HG03097 (cell line): ENCODE measurements around the gene NRCAM.

Source experiments
- ATAC-seq: cut with Tn5 transposase; IDR thresholded peaks from one replicate; pipeline ENCODE4 v1.9.1; 2021; ENCODE audit not compliant: unreplicated experiment, low FRiP score

Gene NRCAM

DNA sequence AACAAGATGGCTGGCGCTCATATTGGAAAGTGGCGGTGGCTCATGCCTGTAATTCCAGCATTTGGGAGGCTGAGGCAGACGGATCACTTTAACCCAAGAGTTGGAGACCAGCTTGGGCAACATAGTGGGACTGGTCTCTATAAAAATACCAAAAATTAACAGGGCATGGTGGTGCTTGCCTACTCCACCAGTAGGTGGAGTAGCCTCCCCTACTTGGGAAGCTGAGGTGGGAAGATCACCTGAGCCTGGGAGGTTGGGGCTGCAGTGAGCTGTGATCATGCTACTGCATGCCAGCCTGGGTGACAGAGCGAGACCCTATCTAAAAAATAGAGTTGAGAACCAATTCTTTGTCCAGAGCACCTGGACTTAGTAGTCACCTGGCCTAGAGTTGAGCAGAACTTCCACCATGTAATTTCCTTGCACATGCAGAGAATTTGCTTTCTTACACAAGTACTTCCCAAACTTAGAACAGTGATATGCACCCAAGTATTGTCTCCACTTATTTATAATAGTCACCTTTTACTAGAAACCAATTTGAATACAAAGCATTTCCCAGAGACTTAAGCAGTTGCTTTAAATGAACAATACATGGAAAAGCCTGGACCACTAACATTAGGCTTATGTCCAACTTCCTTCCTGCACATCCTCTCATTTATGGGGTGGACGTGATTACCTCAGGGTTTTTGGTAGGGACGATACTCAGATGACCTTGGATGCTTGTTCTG, 342.0 kb downstream of the NRCAM start:
- peak; percentile 57 for ATAC-seq

DNA sequence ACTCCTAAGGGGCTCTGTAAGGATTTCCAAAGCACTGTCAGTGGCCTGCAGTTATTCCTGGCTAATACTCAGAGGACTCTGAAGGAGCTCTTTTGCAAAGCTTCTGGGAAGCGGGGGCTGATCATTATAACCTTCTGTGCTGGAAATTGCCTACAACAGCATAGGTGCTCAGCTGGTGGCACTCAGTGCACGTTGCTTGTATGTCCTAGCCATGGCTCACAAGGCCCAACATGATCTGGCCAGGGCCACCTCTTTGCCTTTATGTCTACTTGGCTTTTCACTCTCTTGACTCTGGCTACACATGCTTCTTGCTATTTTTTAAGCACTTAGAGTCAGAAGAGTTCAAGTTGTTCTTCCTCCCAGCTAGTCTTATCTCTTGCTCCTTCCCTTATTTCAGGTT, 343.6 kb downstream of the NRCAM start:
- ATAC-seq = no peak

DNA sequence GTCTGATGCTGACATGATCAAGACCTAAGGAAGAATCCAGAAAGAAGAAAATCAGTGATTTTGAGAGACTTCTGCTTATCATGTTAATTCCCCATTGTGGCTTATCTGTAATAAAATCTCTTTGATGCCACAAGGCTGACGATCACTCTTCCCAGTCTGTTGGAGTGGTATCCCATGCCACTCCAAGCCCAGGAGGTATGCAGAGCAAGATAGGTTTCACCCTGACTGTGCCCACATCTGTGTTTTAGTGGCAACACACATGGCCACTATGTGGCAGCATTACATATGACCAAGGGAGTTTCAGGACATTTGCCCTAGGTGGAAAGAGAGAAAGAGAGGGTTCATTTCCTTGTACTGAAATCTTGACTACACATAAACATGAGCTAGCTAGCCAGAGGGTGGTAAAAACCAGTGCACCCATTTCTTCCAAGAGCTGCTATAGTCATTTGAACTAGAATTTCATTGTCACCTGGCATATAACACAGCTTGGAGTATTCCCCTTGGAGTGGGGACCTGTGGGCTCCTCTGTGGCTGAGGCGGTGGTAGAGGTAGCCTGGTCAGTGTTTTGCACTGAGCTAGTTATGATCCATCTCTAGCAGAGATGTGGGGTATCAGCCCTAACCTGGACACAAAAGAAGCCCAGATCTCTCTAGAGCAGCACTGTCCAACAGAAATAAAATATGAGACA, 346.9 kb downstream of the NRCAM start:
- ATAC-seq = no peak

DNA sequence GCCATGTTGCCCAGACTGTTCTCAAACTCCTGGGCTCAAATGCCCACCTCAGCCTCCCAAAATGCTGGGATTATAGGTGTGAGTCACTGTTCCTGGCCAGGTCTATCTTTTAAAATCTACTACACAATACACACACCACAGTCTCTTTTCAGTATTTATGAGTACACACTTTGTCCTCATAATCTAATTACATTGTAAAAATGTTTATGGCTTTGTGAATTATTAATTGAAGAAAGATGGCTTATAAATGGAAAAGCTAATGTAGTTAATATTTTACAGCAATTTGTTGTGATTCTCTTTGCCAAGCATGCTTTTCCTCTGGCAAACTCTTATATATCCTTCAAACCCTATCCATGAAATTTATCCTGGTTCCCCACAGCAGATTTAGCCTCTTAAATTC, 348.1 kb downstream of the NRCAM start:
- no peak for ATAC-seq

DNA sequence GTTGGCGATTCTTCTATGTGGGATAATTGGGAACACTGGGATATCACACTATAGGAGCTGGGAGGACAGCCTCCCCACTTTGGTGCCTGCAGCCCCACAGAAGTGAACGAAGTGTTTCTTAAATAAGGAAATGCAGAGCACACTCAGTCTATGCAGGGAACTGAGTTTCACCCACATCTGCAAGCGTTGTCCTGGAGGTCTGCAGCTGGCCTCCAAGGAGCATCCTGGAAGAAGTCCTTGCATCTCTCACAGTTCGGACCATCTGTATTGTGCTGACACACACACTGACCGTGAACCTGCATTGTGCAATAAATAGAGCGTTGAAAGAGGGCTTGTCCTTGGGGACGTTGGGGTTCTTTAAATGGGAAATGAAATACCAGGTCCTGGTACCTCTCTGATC, 351.9 kb downstream of the NRCAM start:
- no peak for ATAC-seq

DNA sequence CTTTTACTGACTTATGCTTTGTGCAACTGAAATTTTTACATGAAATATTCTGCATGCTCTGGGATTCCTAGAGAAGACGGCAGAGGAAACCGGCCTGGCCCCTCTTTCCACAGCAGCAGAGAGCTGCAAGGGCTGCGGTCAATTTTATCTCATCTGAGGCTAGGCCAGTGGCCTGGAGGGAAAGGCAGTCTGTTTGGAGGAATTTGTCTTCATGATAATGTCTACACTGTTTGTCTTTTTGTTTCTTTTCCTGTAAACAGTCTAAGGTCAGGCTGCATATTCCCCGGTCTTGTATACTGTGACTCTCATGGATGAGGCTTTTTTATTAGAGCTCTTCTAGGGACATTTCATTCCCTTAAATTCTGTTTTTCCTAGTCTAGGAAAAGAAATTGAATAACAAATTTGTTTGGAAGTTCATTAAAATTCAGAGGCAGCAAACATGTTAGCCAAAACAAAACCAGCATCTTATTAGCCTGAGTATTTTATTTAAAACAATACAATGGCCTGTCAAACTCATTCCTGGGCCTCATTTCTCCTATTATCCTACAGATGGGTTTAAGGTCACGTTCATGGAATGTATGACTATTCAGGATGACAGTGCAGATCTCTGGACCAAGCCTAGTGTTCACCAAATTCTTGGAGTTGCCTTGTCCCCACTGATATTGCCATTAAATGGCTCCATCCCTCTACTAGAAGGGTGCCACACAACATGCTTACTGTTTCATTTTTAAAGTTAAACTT, 352.5 kb downstream of the NRCAM start:
- no peak for ATAC-seq

DNA sequence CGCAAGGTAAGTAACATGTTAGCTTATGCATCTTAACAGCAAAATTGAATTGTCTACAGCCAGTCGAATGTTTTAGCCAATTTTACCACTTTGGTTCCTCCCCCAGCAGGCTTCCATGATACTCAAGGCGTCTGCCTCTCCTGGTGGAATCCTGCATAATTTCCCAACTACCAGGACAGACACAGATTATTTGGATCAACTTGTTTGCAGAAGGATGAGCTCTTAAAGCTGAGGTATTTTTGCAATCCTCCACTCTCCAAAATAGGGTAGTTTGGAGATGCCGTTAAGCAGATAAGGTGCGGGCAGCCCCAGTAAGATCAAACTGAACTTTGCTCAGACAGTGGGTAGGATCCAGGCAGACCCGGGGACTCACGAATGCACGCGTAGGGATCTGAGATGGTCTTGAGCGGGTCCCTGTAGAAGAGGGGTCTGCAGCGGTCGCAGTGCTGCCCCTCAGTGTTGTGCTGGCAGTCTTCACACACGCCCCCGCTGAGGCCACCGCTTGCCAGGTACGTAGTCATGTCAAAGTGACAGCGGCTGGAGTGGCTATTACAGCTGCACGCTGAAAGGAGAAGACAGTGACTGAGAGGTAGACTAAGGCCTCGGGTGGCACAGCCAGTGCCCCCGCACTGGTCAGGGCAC, 353.4 kb downstream of the NRCAM start:
- ATAC-seq = no peak

DNA sequence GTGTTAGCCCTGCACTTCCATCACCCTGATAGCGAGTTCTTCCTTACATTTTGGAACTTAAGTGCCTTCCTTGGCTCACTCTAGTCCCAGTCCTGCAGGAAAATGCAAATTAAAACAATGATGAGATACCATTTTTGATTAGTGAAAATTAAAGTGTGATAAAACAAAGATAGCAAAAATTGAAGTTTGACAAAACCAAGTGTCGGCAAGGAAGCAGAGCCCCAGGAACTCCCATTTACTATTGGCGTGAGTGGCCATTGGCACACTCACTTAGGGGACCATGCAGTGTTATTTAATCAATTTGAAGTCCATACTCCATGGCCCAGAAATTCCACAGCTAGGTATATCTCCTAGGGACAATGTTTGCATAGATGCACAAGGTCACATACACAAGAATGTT, 354.5 kb downstream of the NRCAM start:
- no peak for ATAC-seq

DNA sequence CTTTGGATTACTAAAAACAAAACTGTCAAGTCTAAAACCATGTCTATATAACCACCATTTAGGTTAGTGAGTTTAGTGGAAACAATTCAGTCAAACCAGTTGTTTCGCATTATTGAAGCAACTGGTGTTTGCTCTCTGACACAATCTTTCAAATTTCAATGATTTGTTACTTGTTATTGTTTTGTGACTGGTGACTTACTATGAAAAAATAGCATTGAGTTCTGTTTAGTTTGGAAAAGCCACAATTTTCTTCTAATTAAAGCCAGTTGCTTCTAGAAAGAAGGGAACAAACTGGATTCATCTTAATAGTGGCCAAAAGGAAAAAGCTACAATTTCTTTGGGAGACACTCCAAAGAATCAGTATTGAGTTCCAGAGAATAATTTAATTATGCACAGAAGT, 356.5 kb downstream of the NRCAM start:
- ATAC-seq = no peak

DNA sequence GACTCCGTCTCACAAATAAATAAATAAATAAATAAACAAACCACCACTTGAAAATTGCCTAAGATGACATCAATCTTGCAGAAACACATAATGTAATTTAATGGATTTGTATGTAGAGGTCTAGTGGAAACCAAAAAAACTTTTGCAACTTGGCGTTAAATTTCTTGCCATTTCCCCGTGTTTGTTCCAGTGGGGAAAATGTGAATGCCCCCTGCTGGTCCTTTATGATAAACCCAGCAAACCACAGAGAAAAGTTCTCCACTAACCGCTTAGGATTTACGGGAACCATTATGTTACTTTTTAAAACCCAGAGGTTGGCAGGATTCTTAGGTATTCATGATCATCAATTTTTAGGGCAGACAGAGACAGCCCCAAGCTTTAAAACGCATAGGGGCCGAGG, 358.5 kb downstream of the NRCAM start:
- ATAC-seq = no peak
